HepG2 (cell line): ENCODE results near the gene CDC25C. TPM values are rescaled to one million over a fixed set of nuclear protein-coding genes. Genes with fewer than 3 reads are reported as not detected.

Experiments
- ATF2 ChIP-seq: sonication (generic); formaldehyde crosslinking; IDR thresholded peaks from 2 replicates; pipeline ENCODE4 v1.4.0; 2020; ENCODE audit warnings: missing genetic modification reagents
- ATF7-NPFF ChIP-seq: sonication (generic); formaldehyde crosslinking; IDR thresholded peaks from 2 replicates; pipeline ENCODE4 v1.8.1; 2023; ENCODE audit warnings: mild to moderate bottlenecking, low read depth, missing genetic modification reagents, moderate library complexity
- CCAR2 ChIP-seq: fragments of 200-400 bp; formaldehyde crosslinking; optimal IDR thresholded peaks from 2 replicates; pipeline ENCODE3; 2018; ENCODE audit warnings: low read depth, mild to moderate bottlenecking, low read length, moderate library complexity
- HNRNPUL1 ChIP-seq: fragments of 200-400 bp; formaldehyde crosslinking; IDR thresholded peaks from 2 replicates; pipeline ENCODE4 v1.6.1; 2017; ENCODE audit warnings: low read depth, mild to moderate bottlenecking, low read length, moderate library complexity
- HOXD1 ChIP-seq: sonication (generic); formaldehyde crosslinking; IDR thresholded peaks from 2 replicates; pipeline ENCODE4 v1.5.0; 2020; ENCODE audit warnings: missing genetic modification reagents
- NCOA5 ChIP-seq: sonication (generic); formaldehyde crosslinking; IDR thresholded peaks from 2 replicates; pipeline ENCODE4 v1.4.0; 2020; ENCODE audit warnings: missing genetic modification reagents
- SRSF4 ChIP-seq: fragments of 200-400 bp; formaldehyde crosslinking; IDR thresholded peaks from one replicate; pipeline ENCODE4 v1.6.1; 2018; ENCODE audit warnings: mild to moderate bottlenecking, low read depth, low read length, moderate library complexity; ENCODE audit not compliant: poor library complexity, severe bottlenecking
- TRIM22 ChIP-seq: fragments of 450-650 bp; IDR thresholded peaks from 2 replicates; pipeline ENCODE4 v1.6.1; 2017
- TSC22D2 ChIP-seq: sonication (generic); formaldehyde crosslinking; IDR thresholded peaks from 2 replicates; pipeline ENCODE4 v1.5.1; 2020; ENCODE audit warnings: missing genetic modification reagents, mild to moderate bottlenecking, borderline replicate concordance
- XRCC5 ChIP-seq: fragments of 200-400 bp; formaldehyde crosslinking; optimal IDR thresholded peaks from 2 replicates; pipeline ENCODE3; 2017; ENCODE audit warnings: mild to moderate bottlenecking, low read length
- ZFP1 ChIP-seq: IDR thresholded peaks from 2 replicates; pipeline ENCODE4 v1.6.1; 2016
- ZNF225 ChIP-seq: sonication (generic); formaldehyde crosslinking; IDR thresholded peaks from 2 replicates; pipeline ENCODE4 v1.4.0; 2020; ENCODE audit warnings: mild to moderate bottlenecking, missing genetic modification reagents
- ZNF318 ChIP-seq: sonication (generic); formaldehyde crosslinking; IDR thresholded peaks from 2 replicates; pipeline ENCODE4 v1.4.0; 2020; ENCODE audit warnings: mild to moderate bottlenecking, missing genetic modification reagents
- ZNF430 ChIP-seq: sonication (generic); formaldehyde crosslinking; IDR thresholded peaks from 2 replicates; pipeline ENCODE4 v1.9.0; 2021; ENCODE audit warnings: mild to moderate bottlenecking, missing genetic modification reagents
- ZNF44 ChIP-seq: sonication (generic); formaldehyde crosslinking; IDR thresholded peaks from 2 replicates; pipeline ENCODE4 v1.5.1; 2020; ENCODE audit warnings: mild to moderate bottlenecking, missing genetic modification reagents
- ZNF674 ChIP-seq: sonication (generic); formaldehyde crosslinking; IDR thresholded peaks from 2 replicates; pipeline ENCODE4 v1.5.0; 2020; ENCODE audit warnings: low read depth, mild to moderate bottlenecking, missing genetic modification reagents
- ZNF776 ChIP-seq: sonication (generic); formaldehyde crosslinking; IDR thresholded peaks from 2 replicates; pipeline ENCODE4 v1.4.0; 2020; ENCODE audit warnings: mild to moderate bottlenecking, missing genetic modification reagents
- ZSCAN31 ChIP-seq: sonication (generic); formaldehyde crosslinking; IDR thresholded peaks from 2 replicates; pipeline ENCODE4 v1.5.0; 2020; ENCODE audit warnings: low read depth, mild to moderate bottlenecking, missing genetic modification reagents
- polyA plus RNA-seq, 8 experiments: library from polyadenylated mRNA; depleted of rRNA in 3 of 8; stranded (reverse) in 7 of 8; unstranded in 1 of 8; fragments of >200 nt; fragmentation: Illumina TruSeq in 4 of 8; extraction: Trizol in 4 of 8; gene quantifications; 2 replicates each; pipeline versions ENCODE4 v1.2.1 to v1.2.3, GENCODE V29; 2011 to 2016; ENCODE audit warnings: low read depth in 4 of 8, missing spikeins in 1 of 8, mixed read lengths in 1 of 8; ENCODE audit not compliant: insufficient read depth in 1 of 8
- total RNA-seq, 5 experiments: library from RNA; depleted of rRNA; stranded (reverse); fragments of >200 nt; fragmentation: Illumina TruSeq; extraction: Trizol; gene quantifications; 2 replicates each; pipeline ENCODE4 v1.2.3, GENCODE V29; 2016; ENCODE audit warnings: low read depth in 1 of 5

Gene CDC25C
- total and polyA plus RNA-seq, 2 of the 13 experiments (the other 11 are each of a cell fraction or from before 2014, with no cell fraction given) = 17.7 to 27.6 TPM

GRCh38 chr5:138337685-138338410 is 6.2 kb upstream of the CDC25C start, which contains the start of gene FAM53C (continued):
- TF ChIP-seq ZNF318 (CRISPR knock-in tag) (no peak), ZFP1 (CRISPR knock-in tag) (peak; percentile 67), NCOA5 (CRISPR knock-in tag) (no peak), ZNF225 (CRISPR knock-in tag) (no peak), XRCC5 (no peak), ATF2 (peak; percentile 67), CCAR2 (no peak), ZNF430 (CRISPR knock-in tag) (no peak), SRSF4 (no peak), HOXD1 (CRISPR knock-in tag) (peak; percentile 80), HNRNPUL1 (peak; percentile 79; the same call in 1 of the 2 replicates), ZNF44 (CRISPR knock-in tag) (no peak), ZNF776 (CRISPR knock-in tag) (0 out of 2 replicates have a peak, but pooled peaks have one; percentile 56), ZSCAN31 (peak; percentile 89), ATF7-NPFF (peak; percentile 90), TSC22D2 (CRISPR knock-in tag) (peak; percentile 68; the same call in 1 of the 2 replicates), TRIM22 (no peak), ZNF674 (peak; percentile 90)
